GM08714 (cell line): ENCODE results near the gene MED16.
"Not testable (repeated sequence)": the region's sequence is repeated elsewhere in the genome, so short reads cannot be mapped to it uniquely, and the experiment has no call there.

Experiments used
- H3K4me3 ChIP-seq: fragments of 200-500 bp; sonication (Bioruptor generic); 2 replicates; pipeline ENCODE4 v1.5.1; 2014; ENCODE audit warnings: mild to moderate bottlenecking, low read length, inconsistent platforms
- ZNF274 ChIP-seq: IDR thresholded peaks from 2 replicates; pipeline ENCODE4 v1.6.1; 2012; ENCODE audit warnings: mild to moderate bottlenecking, low read depth, low read length

MED16 gene

GRCh38 chr19:821825-822503, 71.0 kb downstream of the MED16 start, which contains the start of gene PLPPR3:
Gene PLPPR3, minus strand, starts transcription at chr19:821955. Its CDS starts 396 bp downstream, at chr19:821559.
- no peak for TF ChIP-seq ZNF274
- H3K4me3 ChIP-seq: no peak within 1 kb of the TSS

DNA sequence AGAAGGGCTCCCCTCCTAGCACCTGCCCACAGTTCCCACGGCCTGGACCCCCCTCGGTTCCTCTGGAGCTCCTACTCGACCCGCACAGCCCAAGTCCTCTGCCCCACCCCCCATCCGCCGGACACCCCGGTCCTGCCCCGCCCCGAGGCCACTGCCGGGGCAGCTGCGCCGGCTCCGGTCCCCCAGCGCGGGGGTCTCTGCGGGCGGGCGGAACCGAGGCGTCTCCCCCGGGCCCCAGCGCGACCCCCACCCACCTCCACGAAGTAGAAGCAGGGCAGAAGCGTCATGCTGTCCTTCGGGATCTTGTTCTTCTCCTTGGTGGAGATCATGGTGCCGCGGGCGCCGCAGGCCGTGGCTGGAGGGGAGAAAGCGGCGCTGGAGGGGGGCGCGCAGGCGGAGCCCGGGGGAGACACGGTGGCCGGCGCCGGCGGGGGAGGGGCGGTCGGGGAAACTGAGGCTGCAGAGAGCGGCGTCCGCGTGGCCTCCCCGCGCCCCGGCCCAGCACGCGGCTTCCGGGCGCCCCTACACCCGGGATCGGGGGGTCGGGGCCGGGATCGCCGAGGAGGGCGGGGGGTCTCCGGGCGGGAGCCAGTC, 71.7 kb downstream of the MED16 start:
- H3K4me3 ChIP-seq: no peak overlapping the region
- TF ChIP-seq ZNF274: no peak

DNA sequence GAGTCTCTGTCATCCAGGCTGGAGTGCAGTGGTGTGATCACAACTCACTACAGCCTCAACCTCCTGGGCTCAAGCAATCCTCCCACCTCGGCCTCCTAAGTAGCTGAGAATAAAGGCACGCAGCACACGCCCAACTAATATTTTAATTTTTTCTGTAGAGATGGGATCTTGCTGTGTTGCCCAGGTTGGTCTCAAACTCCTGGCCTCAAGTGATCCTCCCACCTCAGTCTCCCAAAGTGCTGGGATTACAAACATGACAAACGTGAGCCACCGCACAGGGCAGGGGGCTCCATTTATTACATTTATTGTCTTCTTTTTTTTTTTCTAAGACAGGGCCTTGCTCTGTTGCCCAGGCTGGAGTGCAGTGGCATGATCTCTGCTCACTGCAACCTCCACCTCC, 72.8 kb downstream of the MED16 start:
- not testable (repeated sequence) for H3K4me3 ChIP-seq
